Liver (tissue), 9 donors: Measurements from ENCODE around the gene SMIM1. TPM values are rescaled to one million over a fixed set of nuclear protein-coding genes. Genes with fewer than 3 reads are reported as not detected.

ENCODE experiments used
- DNase-seq: peaks from one replicate; pipeline ENCODE4 v3.0.0-alpha.2; 2017; ENCODE audit warnings: low spot score
- H3K27ac ChIP-seq, 2 donors: one replicate each; pipeline ENCODE4 v1.7.0; 2013; ENCODE audit warnings: inconsistent platforms in 2 of 2, low read length in 2 of 2, control low read depth in 1 of 2, low read depth in 1 of 2, mild to moderate bottlenecking in 1 of 2
- H3K27me3 ChIP-seq, 4 donors: one replicate each; pipeline versions ENCODE4 v1.6.1 to v1.7.0; 2013; ENCODE audit warnings: low read length in 3 of 4, inconsistent platforms in 1 of 4, mild to moderate bottlenecking in 1 of 4, moderate library complexity in 1 of 4; ENCODE audit not compliant: control insufficient read depth in 4 of 4, insufficient read depth in 4 of 4
- H3K36me3 ChIP-seq, 4 donors: one replicate each; pipeline versions ENCODE4 v1.6.1 to v1.7.0; 2013; ENCODE audit warnings: low read length in 3 of 4, mild to moderate bottlenecking in 3 of 4, low read depth in 1 of 4, moderate library complexity in 1 of 4; ENCODE audit not compliant: control insufficient read depth in 4 of 4, insufficient read depth in 3 of 4
- H3K4me1 ChIP-seq, 4 donors: one replicate each; pipeline versions ENCODE4 v1.6.1 to v1.7.0; 2013; ENCODE audit warnings: low read length in 3 of 4, mild to moderate bottlenecking in 3 of 4, moderate library complexity in 1 of 4; ENCODE audit not compliant: control insufficient read depth in 4 of 4, insufficient read depth in 4 of 4
- H3K4me3 ChIP-seq, 3 donors: one replicate each; pipeline versions ENCODE4 v1.6.1 to v1.7.0; 2013; ENCODE audit warnings: low read length in 3 of 3, control low read depth in 1 of 3, low read depth in 1 of 3, mild to moderate bottlenecking in 1 of 3
- H3K9ac ChIP-seq, 2 donors: one replicate each; pipeline ENCODE4 v1.7.0; 2013; ENCODE audit warnings: low read length in 2 of 2, mild to moderate bottlenecking in 2 of 2, moderate library complexity in 2 of 2, control low read depth in 1 of 2, low read depth in 1 of 2
- H3K9me3 ChIP-seq, 4 donors: one replicate each; pipeline versions ENCODE4 v1.6.1 to v1.7.0; 2013; ENCODE audit warnings: low read length in 3 of 4; ENCODE audit not compliant: control insufficient read depth in 4 of 4
- CTCF ChIP-seq: fragments of 150-350 bp; IDR thresholded peaks from 2 replicates; pipeline ENCODE4 v1.5.1; 2017; ENCODE audit warnings: improper control_type of control experiment, low read depth, low read length; ENCODE audit not compliant: missing input control
- EGR1 ChIP-seq, 2 donors: IDR thresholded peaks; 2 replicates each; pipeline ENCODE4 v1.6.1; 2016 to 2018; ENCODE audit warnings: antibody characterized with exemption in 2 of 2, low read depth in 2 of 2
- FOXA1 ChIP-seq: IDR thresholded peaks from 2 replicates; pipeline ENCODE4 v1.6.1; 2016; ENCODE audit warnings: antibody characterized with exemption
- GABPA ChIP-seq, 2 donors: IDR thresholded peaks in 1 of 2; conservative IDR thresholded peaks in 1 of 2; 2 replicates each; pipeline ENCODE4 v1.6.1; 2016; ENCODE audit warnings: antibody characterized with exemption in 2 of 2, mild to moderate bottlenecking in 1 of 2, moderate library complexity in 1 of 2
- HNF4A ChIP-seq, 2 donors: conservative IDR thresholded peaks; 2 replicates each; pipeline ENCODE4 v1.6.1; 2016; ENCODE audit warnings: antibody characterized with exemption in 2 of 2, mild to moderate bottlenecking in 2 of 2
- HNF4G ChIP-seq: IDR thresholded peaks from 2 replicates; pipeline ENCODE4 v1.6.1; 2016; ENCODE audit warnings: antibody characterized with exemption
- NR2F2 ChIP-seq: IDR thresholded peaks from 2 replicates; pipeline ENCODE4 v1.6.1; 2016; ENCODE audit warnings: antibody characterized with exemption
- REST ChIP-seq: IDR thresholded peaks from 2 replicates; pipeline ENCODE4 v1.6.1; 2016; ENCODE audit warnings: antibody characterized with exemption, mild to moderate bottlenecking
- WGBS: extraction: QIAGEN DNeasy Blood & Tissue Kit; methylation state at CpG from one replicate; pipeline ENCODE4 v1.1.7; 2013; 5-methylcytosine and 5-hydroxymethylcytosine counted together
- polyA plus RNA-seq, 2 donors: library from polyadenylated mRNA; stranded (reverse) in 1 of 2; unstranded in 1 of 2; fragments of 200-250 nt in 1 of 2; fragments of >200 nt in 1 of 2; fragmentation: Nextera tagmentation in 1 of 2; extraction: Ambion mirVana in 1 of 2; gene quantifications; one replicate each; pipeline versions ENCODE4 v1.2.1 to v1.2.3, GENCODE V29; 2013 to 2015
- total RNA-seq, 2 donors: library from RNA; depleted of rRNA; stranded (reverse); fragments of >200 nt; gene quantifications; one replicate each; pipeline ENCODE4 v1.2.3, GENCODE V29; 2014
- TF ChIP-seq, protein P1 (sequence below): IDR thresholded peaks from 2 replicates; pipeline ENCODE4 v1.6.1; 2016; ENCODE audit warnings: antibody characterized with exemption
- donor health status: healthy.
- donor health status: healthy.
- donor health status: healthy.
- donor health status: healthy.
- donor health status: healthy.

SMIM1 gene
- total and polyA plus RNA-seq, 4 donors: 1.8 to 82.9 (median 10.3) TPM

GRCh38 chr1:3731583-3732433 is 40.7 kb upstream of the SMIM1 start (continued):
- TF ChIP-seq REST (no peak), NR2F2 (no peak), EGR1 (IDR thresholded peaks at IDR 0.05; ENCODE audit: low read depth in 2 of 2) (no peak), HNF4A (conservative IDR thresholded peaks at IDR 0.05) (no peak)
- TF ChIP-seq, protein P1, sequence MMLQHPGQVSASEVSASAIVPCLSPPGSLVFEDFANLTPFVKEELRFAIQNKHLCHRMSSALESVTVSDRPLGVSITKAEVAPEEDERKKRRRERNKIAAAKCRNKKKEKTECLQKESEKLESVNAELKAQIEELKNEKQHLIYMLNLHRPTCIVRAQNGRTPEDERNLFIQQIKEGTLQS: no peak

DNA sequence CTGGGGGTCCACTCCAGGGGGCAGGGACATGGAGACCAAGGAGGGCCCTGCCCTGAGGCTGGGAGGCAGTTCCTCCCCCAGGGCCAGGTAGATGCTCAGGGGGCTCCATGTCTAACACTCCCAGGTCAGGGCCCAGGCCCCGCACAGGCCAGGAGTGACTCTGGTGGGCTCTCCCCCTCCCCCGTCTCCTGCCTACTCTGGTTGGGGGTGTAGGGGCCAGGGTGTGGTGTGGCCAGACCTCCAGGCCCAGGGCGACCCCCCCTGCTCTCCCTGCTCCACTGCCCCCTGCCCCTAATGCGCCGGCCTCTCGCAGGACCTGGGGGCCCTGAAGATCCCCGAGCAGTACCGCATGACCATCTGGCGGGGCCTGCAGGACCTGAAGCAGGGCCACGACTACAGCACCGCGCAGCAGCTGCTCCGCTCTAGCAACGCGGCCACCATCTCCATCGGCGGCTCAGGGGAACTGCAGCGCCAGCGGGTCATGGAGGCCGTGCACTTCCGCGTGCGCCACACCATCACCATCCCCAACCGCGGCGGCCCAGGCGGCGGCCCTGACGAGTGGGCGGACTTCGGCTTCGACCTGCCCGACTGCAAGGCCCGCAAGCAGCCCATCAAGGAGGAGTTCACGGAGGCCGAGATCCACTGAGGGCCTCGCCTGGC is 40.0 kb upstream of the SMIM1 start:
- TF ChIP-seq EGR1 (IDR thresholded peaks at IDR 0.05; ENCODE audit: low read depth in 2 of 2) (no peak), HNF4G (no peak), GABPA (IDR thresholded peaks at IDR 0.05 in 1 of 2, conservative IDR thresholded peaks at IDR 0.05 in 1 of 2) (no peak), HNF4A (conservative IDR thresholded peaks at IDR 0.05) (no peak), CTCF (no peak), FOXA1 (no peak), REST (no peak)
- H3K9me3 ChIP-seq: no peaks in the 10 kb centered on the region
- no peak overlapping the region for H3K4me3 ChIP-seq
- H3K4me1 ChIP-seq: peaks cover 1 to 14% (median 10%) of the 10 kb centered on the region in 4 donors
- peaks cover 0 to 16% (median 5%) of the 10 kb centered on the region in 4 donors for H3K36me3 ChIP-seq
- H3K9ac ChIP-seq: no peak overlapping the region
- H3K27me3 ChIP-seq: no peaks in the 10 kb centered on the region
- no peak overlapping the region for H3K27ac ChIP-seq
- DNase-seq: no peak
- 62% methylated on average over 37 of the region's 37 CpGs for WGBS
